ENCODE measurements around the gene PLB1. TPM values are rescaled to one million over a fixed set of nuclear protein-coding genes. Genes with fewer than 3 reads are reported as not detected.

The PLB1 gene
- total and polyA plus RNA-seq, 12 donors: 1.0 to 51.1 (median 8.3) TPM

- Histone ChIP-seq H3K4me1 (replicated peaks in 1 of 2) (peaks cover 1 to 6% of the 10 kb centered on the region in 2 donors), H3K36me3 (replicated peaks in 1 of 2) (no peaks in the 10 kb centered on the region), H3K27ac (peak overlapping the region in 1 of 5 donors; percentile 22), H3K27me3 (no peaks in the 10 kb centered on the region), H3K9me3 (replicated peaks in 1 of 3) (no peaks in the 10 kb centered on the region), H3K4me3 (no peak overlapping the region)
- WGBS, 4 donors: 54 to 71% (median 57%) methylated on average over 10 to 11 of the region's 11 CpGs
- DNase-seq: peak in 6 of 7 donors; percentile 64 to 75 (median 73)
- intact Hi-C loops (cut with DNase I): no loop called here
- no peak for TF ChIP-seq POLR2A (IDR thresholded peaks at IDR 0.05)
- TF ChIP-seq, protein P1, sequence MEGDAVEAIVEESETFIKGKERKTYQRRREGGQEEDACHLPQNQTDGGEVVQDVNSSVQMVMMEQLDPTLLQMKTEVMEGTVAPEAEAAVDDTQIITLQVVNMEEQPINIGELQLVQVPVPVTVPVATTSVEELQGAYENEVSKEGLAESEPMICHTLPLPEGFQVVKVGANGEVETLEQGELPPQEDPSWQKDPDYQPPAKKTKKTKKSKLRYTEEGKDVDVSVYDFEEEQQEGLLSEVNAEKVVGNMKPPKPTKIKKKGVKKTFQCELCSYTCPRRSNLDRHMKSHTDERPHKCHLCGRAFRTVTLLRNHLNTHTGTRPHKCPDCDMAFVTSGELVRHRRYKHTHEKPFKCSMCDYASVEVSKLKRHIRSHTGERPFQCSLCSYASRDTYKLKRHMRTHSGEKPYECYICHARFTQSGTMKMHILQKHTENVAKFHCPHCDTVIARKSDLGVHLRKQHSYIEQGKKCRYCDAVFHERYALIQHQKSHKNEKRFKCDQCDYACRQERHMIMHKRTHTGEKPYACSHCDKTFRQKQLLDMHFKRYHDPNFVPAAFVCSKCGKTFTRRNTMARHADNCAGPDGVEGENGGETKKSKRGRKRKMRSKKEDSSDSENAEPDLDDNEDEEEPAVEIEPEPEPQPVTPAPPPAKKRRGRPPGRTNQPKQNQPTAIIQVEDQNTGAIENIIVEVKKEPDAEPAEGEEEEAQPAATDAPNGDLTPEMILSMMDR (IDR thresholded peaks at IDR 0.05): no peak
Observed at GRCh38 chr2:28678175-28678855, 182.5 kb downstream of the PLB1 start.

DNA sequence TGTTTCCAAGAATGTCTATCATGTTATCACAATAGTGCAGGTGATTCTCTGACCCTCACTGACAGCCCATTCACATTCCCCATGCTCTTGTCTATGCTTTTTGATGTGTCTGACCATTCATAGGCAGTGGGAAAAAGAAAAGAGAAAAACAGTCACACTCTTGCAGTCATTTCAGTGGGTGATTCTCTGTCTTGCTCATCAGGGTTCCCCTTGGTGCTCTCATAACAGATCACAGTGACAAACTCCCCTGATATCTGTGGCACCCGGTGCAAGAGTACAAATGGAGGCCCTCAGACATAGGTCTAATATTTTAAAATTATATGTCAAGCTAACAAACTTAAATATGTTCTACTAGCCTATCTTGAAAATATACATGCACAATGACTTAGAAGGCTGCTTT lies 183.1 kb downstream of the PLB1 start:
- no peak for DNase-seq
- H3K4me3 ChIP-seq: no peak overlapping the region
- 87 to 100% (median 92%) methylated on average over 1 of the region's 1 CpG for WGBS, 4 donors
- H3K27ac ChIP-seq: no peak overlapping the region
- no peaks in the 10 kb centered on the region for H3K27me3 ChIP-seq
- no peak for TF ChIP-seq POLR2A (IDR thresholded peaks at IDR 0.05)
- TF ChIP-seq, protein P1 (IDR thresholded peaks at IDR 0.05): no peak
- H3K9me3 ChIP-seq (replicated peaks in 1 of 3): no peaks in the 10 kb centered on the region
- H3K36me3 ChIP-seq (replicated peaks in 1 of 2): no peaks in the 10 kb centered on the region
- peaks cover 8 to 13% of the 10 kb centered on the region in 2 donors for H3K4me1 ChIP-seq (replicated peaks in 1 of 2)
- intact Hi-C loops (cut with DNase I): no loop called here

- 90 to 99% (median 92%) methylated on average over 4 to 6 of the region's 6 CpGs for WGBS, 4 donors
- Histone ChIP-seq H3K4me3 (no peak overlapping the region), H3K4me1 (replicated peaks in 1 of 2) (peaks cover 8 to 15% of the 10 kb centered on the region in 2 donors), H3K36me3 (replicated peaks in 1 of 2) (no peaks in the 10 kb centered on the region), H3K9me3 (replicated peaks in 1 of 3) (no peaks in the 10 kb centered on the region), H3K27ac (peak overlapping the region in 1 of 5 donors; percentile 11), H3K27me3 (no peaks in the 10 kb centered on the region)
- intact Hi-C loops (cut with DNase I): no loop called here
- DNase-seq: no peak
- no peak for TF ChIP-seq POLR2A (IDR thresholded peaks at IDR 0.05)
- TF ChIP-seq, protein P1 (IDR thresholded peaks at IDR 0.05): no peak
Observed at GRCh38 chr2:28680657-28681056, 184.8 kb downstream of the PLB1 start.

DNA sequence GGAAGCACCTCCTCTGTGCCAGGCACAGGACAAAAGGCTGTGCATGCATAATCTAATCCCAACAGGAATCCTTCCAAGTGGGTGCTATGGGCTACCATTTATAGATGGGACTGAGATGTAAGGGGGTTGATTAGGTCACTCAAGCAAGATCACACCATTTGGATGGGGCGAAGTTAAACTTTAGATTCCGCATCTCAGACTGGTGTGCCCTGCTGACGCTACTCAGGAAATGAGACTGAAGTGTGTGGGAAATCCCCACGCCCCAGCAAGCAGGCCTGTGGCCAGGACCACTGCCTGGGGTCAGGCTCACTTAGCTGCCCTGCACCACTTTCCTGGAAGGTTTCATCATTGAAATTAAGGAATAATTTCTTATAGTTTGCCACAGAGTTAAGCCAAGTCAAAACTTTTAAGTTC lies 185.3 kb downstream of the PLB1 start:
- Histone ChIP-seq H3K36me3 (replicated peaks in 1 of 2) (no peaks in the 10 kb centered on the region), H3K9me3 (replicated peaks in 1 of 3) (no peaks in the 10 kb centered on the region), H3K27ac (peak overlapping the region in 1 of 5 donors; percentile 11), H3K27me3 (no peaks in the 10 kb centered on the region), H3K4me1 (replicated peaks in 1 of 2) (peaks cover 8 to 15% of the 10 kb centered on the region in 2 donors), H3K4me3 (no peak overlapping the region)
- intact Hi-C loops (cut with DNase I): no loop called here
- no peak for TF ChIP-seq POLR2A (IDR thresholded peaks at IDR 0.05)
- TF ChIP-seq, protein P1 (IDR thresholded peaks at IDR 0.05): no peak
- no peak for DNase-seq
- 55 to 69% (median 60%) methylated on average over 3 to 4 of the region's 4 CpGs for WGBS, 4 donors

Data from adrenal gland (tissue), 12 donors.